Kidney (tissue), 14 donors: Measurements from ENCODE around the gene TAF4B. TPM values are rescaled to one million over a fixed set of nuclear protein-coding genes. Genes with fewer than 3 reads are reported as not detected.
"Not testable (repeated sequence)": the region's sequence is repeated elsewhere in the genome, so short reads cannot be mapped to it uniquely, and the experiment has no call there.

Source experiments
- DNase-seq, 5 donors: peaks; one replicate each; pipeline ENCODE4 v3.0.0-alpha.2; 2013 to 2020
- FAIRE-seq: peaks from 2 replicates; lab custom pipeline; 2012; peaks lifted over from hg19 to GRCh38; lab: Jason Lieb, UNC
- H3K27ac ChIP-seq, 2 donors: one replicate each; pipeline ENCODE4 v1.7.0; 2013; ENCODE audit warnings: low read depth in 2 of 2, low read length in 2 of 2, inconsistent platforms in 1 of 2
- H3K27me3 ChIP-seq: one replicate; pipeline ENCODE4 v1.7.1; 2013; ENCODE audit warnings: low read length, inconsistent platforms; ENCODE audit not compliant: control insufficient read depth, insufficient read depth
- H3K36me3 ChIP-seq, 3 donors: one replicate each; pipeline versions ENCODE4 v1.7.0 to v1.7.1; 2013; ENCODE audit warnings: low read length in 3 of 3, control low read depth in 1 of 3, inconsistent platforms in 1 of 3; ENCODE audit not compliant: insufficient read depth in 3 of 3, control insufficient read depth in 2 of 3
- H3K4me1 ChIP-seq, 3 donors: one replicate each; pipeline versions ENCODE4 v1.7.0 to v1.7.1; 2013; ENCODE audit warnings: low read length in 3 of 3, inconsistent platforms in 1 of 3, low read depth in 1 of 3; ENCODE audit not compliant: control insufficient read depth in 2 of 3, insufficient read depth in 2 of 3
- H3K4me3 ChIP-seq, 3 donors: one replicate each; pipeline versions ENCODE4 v1.7.0 to v1.8.1; 2013; ENCODE audit warnings: low read length in 3 of 3, control low read depth in 1 of 3, inconsistent platforms in 1 of 3
- H3K9ac ChIP-seq, 3 donors: one replicate each; pipeline versions ENCODE4 v1.7.0 to v1.7.1; 2013; ENCODE audit warnings: low read length in 3 of 3, control low read depth in 1 of 3, inconsistent platforms in 1 of 3
- H3K9me3 ChIP-seq, 3 donors: one replicate each; pipeline versions ENCODE4 v1.7.0 to v1.7.1; 2013; ENCODE audit warnings: low read length in 3 of 3, control low read depth in 1 of 3, inconsistent platforms in 1 of 3; ENCODE audit not compliant: control insufficient read depth in 2 of 3, insufficient read depth in 1 of 3
- CTCF ChIP-seq: IDR thresholded peaks from 3 replicates; pipeline ENCODE4 v1.5.1; 2012; ENCODE audit warnings: mild to moderate bottlenecking, moderate library complexity, borderline replicate concordance; ENCODE audit not compliant: insufficient read depth; ENCODE audit errors: extremely low read depth
- intact Hi-C: fragments of 100-400 bp; cut with DNase I; formaldehyde crosslinking; loops from one replicate; pipeline ENCODE4 v1.11.1; 2022
- polyA plus RNA-seq: library from polyadenylated mRNA; stranded (reverse); fragments of 350-450 nt; fragmentation: Illumina TruSeq; extraction: RNeasy Lipid Tissue Mini Kit (QIAGEN cat#74804); gene quantifications from one replicate; pipeline ENCODE4 v1.2.3, GENCODE V29; 2014; ENCODE audit warnings: low read depth, low replicate concordance; ENCODE audit not compliant: insufficient read depth
- total RNA-seq: library from RNA; stranded (reverse); fragmentation: NEBNext Ultra II Directional; extraction: Animal tissue kit (Norgen Biotek cat#: 25700); gene quantifications from one replicate; pipeline ENCODE4 v1.2.1, GENCODE V29; 2021
- donor health status: control.
- donor health status: control.
- donor health status: control.
- donor health status: control.
- donor health status: control.
- donor health status: DM: yes; HTN: yes; CAD: no.
- donor health status: Normal renal cell carcinoma (clear cell type).

The TAF4B gene
- total and polyA plus RNA-seq, 2 donors from 2014 or later = 1.7 to 4.9 TPM

GRCh38 chr18:26435415-26436095 is 209.3 kb downstream of the TAF4B start:
- Histone ChIP-seq H3K4me3 (no peak overlapping the region), H3K27ac (no peak overlapping the region), H3K27me3 (no peaks in the 10 kb centered on the region), H3K36me3 (no peaks in the 10 kb centered on the region), H3K9ac (no peak overlapping the region), H3K4me1 (no peaks in the 10 kb centered on the region), H3K9me3 (no peaks in the 10 kb centered on the region)
- FAIRE-seq = no peak
- DNase-seq = no peak
- TF ChIP-seq CTCF = no peak
- intact Hi-C loops = no loop called here

- Histone ChIP-seq H3K4me1 (no peaks in the 10 kb centered on the region), H3K36me3 (no peaks in the 10 kb centered on the region), H3K9me3 (no peaks in the 10 kb centered on the region), H3K27me3 (no peaks in the 10 kb centered on the region), H3K27ac (no peak overlapping the region), H3K4me3 (no peak overlapping the region), H3K9ac (no peak overlapping the region)
- intact Hi-C loops = no loop called here
- DNase-seq (peak in 1 of 5 donors; percentile 21), FAIRE-seq (no peak)
- TF ChIP-seq CTCF = no peak
Observed at GRCh38 chr18:26436176-26437051, 210.2 kb downstream of the TAF4B start.

GRCh38 chr18:26437634-26438033 is 211.4 kb downstream of the TAF4B start:
- FAIRE-seq, intact Hi-C loops, H3K27ac ChIP-seq: not testable (repeated sequence)

GRCh38 chr18:26438980-26439379 is 212.7 kb downstream of the TAF4B start:
- Histone ChIP-seq H3K27me3 (no peaks in the 10 kb centered on the region), H3K4me3 (no peak overlapping the region), H3K4me1 (no peaks in the 10 kb centered on the region), H3K36me3 (no peaks in the 10 kb centered on the region), H3K9ac (no peak overlapping the region), H3K9me3 (no peaks in the 10 kb centered on the region), H3K27ac (no peak overlapping the region)
- FAIRE-seq (no peak), DNase-seq (no peak)
- intact Hi-C loops = no loop called here
- no peak for TF ChIP-seq CTCF

More at GRCh38 chr18:26437634-26438033, 211.4 kb downstream of the TAF4B start:
- not testable (repeated sequence) for H3K9ac ChIP-seq, H3K36me3 ChIP-seq, H3K9me3 ChIP-seq, DNase-seq, H3K27me3 ChIP-seq, H3K4me1 ChIP-seq, H3K4me3 ChIP-seq
